Panc1 (cell line): ENCODE measurements around the gene DLG5. TPM values are rescaled to one million over a fixed set of nuclear protein-coding genes. Genes with fewer than 3 reads are reported as not detected.

Source experiments
- ATAC-seq: fragments of 200-7000 bp; cut with Tn5 transposase; 2 replicates; pipeline ENCODE4 v1.9.1; 2020; ENCODE audit warnings: mild to moderate bottlenecking, moderate library complexity
- BruUV-seq: library from RNA; stranded (reverse); fragments of 400-500 nt; replicated peaks from 2 replicates; lab custom pipeline; 2021; lab: Mats Ljungman, UMichigan
- CTCF ChIA-PET: fragments of 300-600 bp; sonication (Branson Sonifier 250); formaldehyde crosslinking; loops from one replicate; lab custom pipeline; 2022; ENCODE audit warnings: antibody characterized with exemption; lab: Charles Lee
- POLR2A ChIA-PET: fragments of 300-600 bp; sonication (Branson Sonifier 250); formaldehyde crosslinking; loops from one replicate; lab custom pipeline; 2022; ENCODE audit warnings: antibody characterized with exemption; lab: Charles Lee
- DNase-seq: peaks from one replicate; pipeline ENCODE4 v3.0.0-alpha.2; 2010; ENCODE audit warnings: low read depth, low spot score
- H3K27ac ChIP-seq: 2 replicates; pipeline ENCODE4 v1.5.1; 2011; ENCODE audit warnings: mild to moderate bottlenecking, low read length, inconsistent platforms
- H3K27me3 ChIP-seq: fragments of 200-500 bp; sonication (Bioruptor generic); 2 replicates; pipeline ENCODE4 v1.6.0; 2014; ENCODE audit warnings: low read length, inconsistent platforms; ENCODE audit not compliant: control insufficient read depth, insufficient read depth
- H3K36me3 ChIP-seq: fragments of 200-500 bp; sonication (Bioruptor generic); 2 replicates; pipeline ENCODE4 v1.5.1; 2014; ENCODE audit warnings: inconsistent platforms, mild to moderate bottlenecking, low read length, moderate library complexity; ENCODE audit not compliant: control insufficient read depth, insufficient read depth
- H3K4me1 ChIP-seq: 2 replicates; pipeline ENCODE4 v1.5.1; 2011; ENCODE audit warnings: inconsistent platforms, mild to moderate bottlenecking, low read length, moderate library complexity; ENCODE audit not compliant: control insufficient read depth, insufficient read depth
- H3K4me3 ChIP-seq, 2 experiments: 2 replicates each; pipeline ENCODE4 v1.5.1; 2011 to 2012; ENCODE audit warnings: low read depth in 2 of 2, low read length in 2 of 2, mild to moderate bottlenecking in 2 of 2, inconsistent platforms in 1 of 2, moderate library complexity in 1 of 2
- H3K9me3 ChIP-seq: fragments of 200-500 bp; sonication (Bioruptor generic); 2 replicates; pipeline ENCODE4 v1.5.1; 2014; ENCODE audit warnings: low read depth, mild to moderate bottlenecking, inconsistent platforms, low read length, moderate library complexity; ENCODE audit not compliant: control insufficient read depth, insufficient read depth
- CTCF ChIP-seq: fragments of 450-650 bp; IDR thresholded peaks from 2 replicates; pipeline ENCODE4 v1.5.1; 2017; ENCODE audit warnings: mild to moderate bottlenecking
- POLR2AphosphoS5 ChIP-seq: IDR thresholded peaks from 2 replicates; pipeline ENCODE4 v1.6.1; 2012; ENCODE audit warnings: mild to moderate bottlenecking, low read depth, low read length, moderate library complexity
- REST ChIP-seq, 2 experiments: IDR thresholded peaks; 2 replicates each; pipeline ENCODE4 v1.6.1; 2011 to 2012; ENCODE audit warnings: low read depth in 2 of 2, control low read depth in 1 of 2, low read length in 1 of 2, mild to moderate bottlenecking in 1 of 2, moderate library complexity in 1 of 2; ENCODE audit not compliant: insufficient read depth in 1 of 2
- SIN3A ChIP-seq: IDR thresholded peaks from 2 replicates; pipeline ENCODE4 v1.6.1; 2012; ENCODE audit warnings: low read depth, mild to moderate bottlenecking, low read length, moderate library complexity, borderline replicate concordance; ENCODE audit not compliant: insufficient read depth
- TCF7L2 ChIP-seq: IDR thresholded peaks from 2 replicates; pipeline ENCODE4 v1.6.1; 2011; ENCODE audit warnings: mild to moderate bottlenecking, low read depth, low read length, inconsistent platforms
- in situ Hi-C: cut with HindIII; loops from 2 replicates; pipeline ENCODE4 v1.10.0; 2016; ENCODE audit warnings: low sequenced_read_pairs, low pct_unique_long_range_greater_than_20kb
- intact Hi-C: fragments of 100-400 bp; cut with micrococcal nuclease; formaldehyde crosslinking; loops from one replicate; pipeline ENCODE4 v1.10.0; 2022; ENCODE audit not compliant: unreplicated experiment
- total RNA-seq: library from RNA; stranded (reverse); gene quantifications from one replicate; pipeline ENCODE4 v1.2.1, GENCODE V29; 2021; ENCODE audit not compliant: unreplicated experiment

Gene DLG5
- total RNA-seq, 1 experiment from 2014 or later, result 85.6 TPM

- Histone ChIP-seq H3K4me3 (no peak overlapping the region), H3K27ac (no peak overlapping the region), H3K27me3 (no peaks in the 10 kb centered on the region), H3K9me3 (no peaks in the 10 kb centered on the region), H3K36me3 (no peaks in the 10 kb centered on the region; the same call in 1 of the 2 replicates), H3K4me1 (peaks cover 13% of the 10 kb centered on the region)
- no TSS peak for BruUV-seq
- in situ Hi-C loops (no loop called here), intact Hi-C loops (no loop called here)
- DNase-seq, result no peak
- ChIA-PET POLR2A (no interaction called here), CTCF (no interaction called here)
- ATAC-seq, result no peak
- no peak for TF ChIP-seq TCF7L2
- TF ChIP-seq SIN3A, result no peak
- no peak for TF ChIP-seq REST (IDR thresholded peaks at IDR 0.05; ENCODE audit: insufficient read depth in 1 of 2, low read depth in 2 of 2, low read length in 1 of 2)
Observed at GRCh38 chr10:77842652-77843212, 83.8 kb downstream of the DLG5 start.

GRCh38 chr10:77841711-77842375 is 84.7 kb downstream of the DLG5 start:
- ChIA-PET CTCF (interaction anchor here (0.5 to 1.0 kb wide), 2 partner anchors 70 to 187 kb away, joined by 3 to 12 read pairs; partner anchors contain the start of gene POLR3A), POLR2A (no interaction called here)
- intact Hi-C loops (no loop called here), in situ Hi-C loops (no loop called here)
- Histone ChIP-seq H3K27me3 (no peaks in the 10 kb centered on the region), H3K4me1 (peaks cover 6% of the 10 kb centered on the region), H3K36me3 (no peaks in the 10 kb centered on the region; the same call in 1 of the 2 replicates), H3K27ac (no peak overlapping the region), H3K9me3 (no peaks in the 10 kb centered on the region), H3K4me3 (no peak overlapping the region)
- ATAC-seq, result no peak
- no peak for TF ChIP-seq REST (IDR thresholded peaks at IDR 0.05; ENCODE audit: insufficient read depth in 1 of 2, low read depth in 2 of 2, low read length in 1 of 2)
- TF ChIP-seq TCF7L2, result no peak
- TF ChIP-seq POLR2AphosphoS5, result no peak
- no peak for TF ChIP-seq CTCF
- no peak for TF ChIP-seq SIN3A
- DNase-seq, result no peak
- BruUV-seq, result no TSS peak
